SK-N-SH treated with all-trans-retinoic acid at 6 μM for 48 hours (cell line): Measurements from ENCODE around the gene RAMP3.

ENCODE experiments used
- ATAC-seq: fragments of 200-7000 bp; cut with Tn5 transposase; 3 replicates; pipeline ENCODE4 v1.9.1; 2020; ENCODE audit warnings: mild to moderate bottlenecking, moderate library complexity
- ARNTL ChIP-seq: fragments of 450-650 bp; formaldehyde crosslinking; IDR thresholded peaks from 2 replicates; pipeline ENCODE4 v1.5.0; 2020; ENCODE audit warnings: low read depth, mild to moderate bottlenecking, moderate library complexity, borderline replicate concordance
- CREB5 ChIP-seq: fragments of 250-450 bp; sonication (Bioruptor Pico); IDR thresholded peaks from 2 replicates; pipeline ENCODE4 v1.5.1; 2020; ENCODE audit warnings: low read depth, mild to moderate bottlenecking, moderate library complexity
- CSDC2 ChIP-seq: fragments of 250-450 bp; sonication (Bioruptor Pico); IDR thresholded peaks from 2 replicates; pipeline ENCODE4 v1.5.0; 2020; ENCODE audit warnings: mild to moderate bottlenecking, moderate library complexity
- CSRNP3 ChIP-seq: fragments of 250-450 bp; sonication (Bioruptor Pico); IDR thresholded peaks from 2 replicates; pipeline ENCODE4 v1.5.1; 2021; ENCODE audit warnings: mild to moderate bottlenecking, moderate library complexity
- ESRRG ChIP-seq: fragments of 250-450 bp; sonication (Bioruptor Pico); IDR thresholded peaks from 2 replicates; pipeline ENCODE4 v1.6.1; 2021; ENCODE audit warnings: mild to moderate bottlenecking
- GLIS3 ChIP-seq: fragments of 250-450 bp; sonication (Bioruptor Pico); IDR thresholded peaks from 2 replicates; pipeline ENCODE4 v1.5.0; 2020; ENCODE audit warnings: mild to moderate bottlenecking, moderate library complexity
- ISL1 ChIP-seq: fragments of 250-450 bp; sonication (Bioruptor Pico); IDR thresholded peaks from 2 replicates; pipeline ENCODE4 v2.1.2; 2022; ENCODE audit warnings: mild to moderate bottlenecking, moderate library complexity
- OSR1 ChIP-seq: fragments of 250-450 bp; sonication (Bioruptor Pico); IDR thresholded peaks from 2 replicates; pipeline ENCODE4 v1.8.0; 2022; ENCODE audit warnings: moderate library complexity, mild to moderate bottlenecking, inconsistent platforms
- PATZ1 ChIP-seq: fragments of 250-450 bp; sonication (Bioruptor Pico); IDR thresholded peaks from 2 replicates; pipeline ENCODE4 v1.8.0; 2020; ENCODE audit warnings: mild to moderate bottlenecking, moderate library complexity, borderline replicate concordance
- POU6F1 ChIP-seq: fragments of 250-450 bp; sonication (Bioruptor Pico); IDR thresholded peaks from 2 replicates; pipeline ENCODE4 v1.8.0; 2021; ENCODE audit warnings: low read depth, mild to moderate bottlenecking, moderate library complexity, borderline replicate concordance
- PPARA ChIP-seq: fragments of 250-450 bp; sonication (Bioruptor Pico); IDR thresholded peaks from 2 replicates; pipeline ENCODE4 v1.5.0; 2020; ENCODE audit warnings: mild to moderate bottlenecking, borderline replicate concordance
- RARB ChIP-seq: fragments of 250-450 bp; sonication (Bioruptor Pico); IDR thresholded peaks from 2 replicates; pipeline ENCODE4 v1.8.0; 2021; ENCODE audit warnings: mild to moderate bottlenecking, moderate library complexity
- SNAI2 ChIP-seq: fragments of 250-450 bp; sonication (Bioruptor Pico); IDR thresholded peaks from 2 replicates; pipeline ENCODE4 v1.5.0; 2020; ENCODE audit warnings: mild to moderate bottlenecking, moderate library complexity
- TCF4 ChIP-seq: fragments of 250-450 bp; sonication (Bioruptor Pico); IDR thresholded peaks from 2 replicates; pipeline ENCODE4 v1.8.0; 2021; ENCODE audit warnings: mild to moderate bottlenecking, moderate library complexity, borderline replicate concordance
- TOX ChIP-seq: fragments of 250-450 bp; sonication (Bioruptor Pico); IDR thresholded peaks from 2 replicates; pipeline ENCODE4 v1.8.0; 2021; ENCODE audit warnings: mild to moderate bottlenecking, moderate library complexity, borderline replicate concordance
- TSHZ2 ChIP-seq: fragments of 250-450 bp; sonication (Bioruptor Pico); IDR thresholded peaks from 2 replicates; pipeline ENCODE4 v1.5.0; 2020; ENCODE audit warnings: mild to moderate bottlenecking, moderate library complexity
- ZFP3 ChIP-seq: fragments of 250-450 bp; sonication (Bioruptor Pico); IDR thresholded peaks from 2 replicates; pipeline ENCODE4 v1.5.0; 2020; ENCODE audit warnings: mild to moderate bottlenecking, moderate library complexity
- ZNF565 ChIP-seq: fragments of 450-650 bp; formaldehyde crosslinking; conservative IDR thresholded peaks from 2 replicates; pipeline ENCODE4 v1.5.0; 2020; ENCODE audit warnings: low read depth, mild to moderate bottlenecking, moderate library complexity
- ZNF70 ChIP-seq: fragments of 450-650 bp; formaldehyde crosslinking; IDR thresholded peaks from 2 replicates; pipeline ENCODE4 v1.5.0; 2020; ENCODE audit warnings: mild to moderate bottlenecking, moderate library complexity
- ZNF8 ChIP-seq: fragments of 450-650 bp; formaldehyde crosslinking; IDR thresholded peaks from 2 replicates; pipeline ENCODE4 v1.5.0; 2020; ENCODE audit warnings: mild to moderate bottlenecking, moderate library complexity

The RAMP3 gene

GRCh38 chr7:45143616-45144015 lies 14.0 kb upstream of the RAMP3 start:
- ATAC-seq: no peak
- no peak for TF ChIP-seq TCF4 (CRISPR knock-in tag)
- TF ChIP-seq ESRRG: no peak
- TF ChIP-seq TSHZ2 (CRISPR knock-in tag): no peak
- TF ChIP-seq ISL1: no peak
- TF ChIP-seq GLIS3: no peak
- no peak for TF ChIP-seq ZFP3 (CRISPR knock-in tag)
- TF ChIP-seq ZNF565 (CRISPR knock-in tag): no peak
- no peak for TF ChIP-seq ZNF8 (CRISPR knock-in tag)
- no peak for TF ChIP-seq SNAI2 (CRISPR knock-in tag)
- no peak for TF ChIP-seq PPARA (CRISPR knock-in tag)
- no peak for TF ChIP-seq POU6F1
- TF ChIP-seq OSR1 (CRISPR knock-in tag): no peak
- TF ChIP-seq CSDC2 (CRISPR knock-in tag): no peak
- no peak for TF ChIP-seq PATZ1 (CRISPR knock-in tag)
- TF ChIP-seq TOX (CRISPR knock-in tag): no peak
- TF ChIP-seq ARNTL (CRISPR knock-in tag): no peak
- no peak for TF ChIP-seq RARB (CRISPR knock-in tag)
- no peak for TF ChIP-seq CSRNP3 (CRISPR knock-in tag)

GRCh38 chr7:45145881-45146280 lies 11.7 kb upstream of the RAMP3 start:
- TF ChIP-seq ZFP3 (CRISPR knock-in tag) (no peak), TOX (CRISPR knock-in tag) (no peak), SNAI2 (CRISPR knock-in tag) (no peak), CSRNP3 (CRISPR knock-in tag) (no peak), ZNF70 (CRISPR knock-in tag) (no peak), OSR1 (CRISPR knock-in tag) (no peak), PATZ1 (CRISPR knock-in tag) (no peak), ZNF8 (CRISPR knock-in tag) (no peak), CREB5 (CRISPR knock-in tag) (no peak), TSHZ2 (CRISPR knock-in tag) (no peak)

More at GRCh38 chr7:45145881-45146280, 11.7 kb upstream of the RAMP3 start:
- ATAC-seq: no peak
